GM15510 (cell line): ENCODE measurements around the gene LRRC18.

ENCODE experiments used
- POLR2A ChIP-seq: IDR thresholded peaks from 3 replicates; pipeline ENCODE4 v1.6.1; 2011; ENCODE audit warnings: borderline replicate concordance; ENCODE audit not compliant: insufficient read length; ENCODE audit errors: extremely low read depth

LRRC18 gene

DNA sequence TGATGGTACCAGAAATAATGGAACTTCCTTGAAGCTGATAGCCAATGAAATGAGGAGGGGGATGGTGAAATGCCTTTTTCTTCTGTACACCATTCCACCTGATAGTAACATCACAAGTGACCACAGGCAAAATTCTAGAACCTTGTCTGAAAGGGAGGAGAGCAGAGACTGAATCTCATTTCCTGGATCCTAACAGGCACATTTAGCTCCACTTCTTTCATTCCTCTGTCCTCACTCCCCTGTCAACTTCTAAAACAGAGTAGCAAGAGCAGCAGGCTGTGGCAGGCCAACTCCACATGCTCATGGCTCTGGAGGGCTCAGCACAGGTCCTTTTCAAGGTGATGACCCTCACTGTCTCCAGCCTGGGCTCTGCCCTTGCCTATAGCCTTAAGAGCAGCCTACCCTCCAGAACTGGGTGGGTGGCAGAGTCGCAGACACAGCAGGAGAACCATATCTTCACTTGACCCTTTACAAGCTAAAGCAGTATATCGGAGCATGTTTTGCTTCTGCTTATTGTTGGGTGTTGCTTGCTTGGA is at the start of gene LRRC18:
LRRC18 (minus strand) TSS at position 51 of the 536 bp plus-strand sequence. CDS start 25,685 bp downstream, outside the sequence.
- TF ChIP-seq POLR2A: no peak

DNA sequence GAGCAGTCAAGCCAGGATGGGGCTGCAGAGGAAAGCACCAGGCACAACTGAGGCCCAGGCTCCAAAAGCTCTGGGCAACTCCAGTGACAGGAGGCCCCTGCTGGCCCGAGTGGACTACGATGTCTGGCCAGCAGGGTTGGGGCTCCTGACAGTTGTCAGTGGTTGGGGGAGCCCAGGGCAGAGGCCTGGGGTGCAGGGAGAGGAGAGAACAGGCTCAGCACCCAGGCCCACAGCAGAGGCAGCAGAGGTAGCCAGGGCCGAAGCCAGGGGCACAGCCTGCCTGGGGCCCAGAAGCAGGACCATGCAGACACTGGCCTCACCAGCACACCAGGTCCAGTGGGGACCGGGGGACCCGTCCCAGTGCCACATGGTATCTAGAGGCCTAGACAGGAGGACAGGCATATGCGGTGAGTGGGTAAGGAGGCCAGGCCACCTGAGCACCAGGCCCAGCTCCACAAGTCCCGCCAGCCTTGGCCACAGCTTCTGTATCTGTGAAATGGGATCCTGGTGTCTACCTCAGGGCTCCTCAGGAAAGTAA is 46.0 kb upstream of the LRRC18 start:
- no peak for TF ChIP-seq POLR2A

DNA sequence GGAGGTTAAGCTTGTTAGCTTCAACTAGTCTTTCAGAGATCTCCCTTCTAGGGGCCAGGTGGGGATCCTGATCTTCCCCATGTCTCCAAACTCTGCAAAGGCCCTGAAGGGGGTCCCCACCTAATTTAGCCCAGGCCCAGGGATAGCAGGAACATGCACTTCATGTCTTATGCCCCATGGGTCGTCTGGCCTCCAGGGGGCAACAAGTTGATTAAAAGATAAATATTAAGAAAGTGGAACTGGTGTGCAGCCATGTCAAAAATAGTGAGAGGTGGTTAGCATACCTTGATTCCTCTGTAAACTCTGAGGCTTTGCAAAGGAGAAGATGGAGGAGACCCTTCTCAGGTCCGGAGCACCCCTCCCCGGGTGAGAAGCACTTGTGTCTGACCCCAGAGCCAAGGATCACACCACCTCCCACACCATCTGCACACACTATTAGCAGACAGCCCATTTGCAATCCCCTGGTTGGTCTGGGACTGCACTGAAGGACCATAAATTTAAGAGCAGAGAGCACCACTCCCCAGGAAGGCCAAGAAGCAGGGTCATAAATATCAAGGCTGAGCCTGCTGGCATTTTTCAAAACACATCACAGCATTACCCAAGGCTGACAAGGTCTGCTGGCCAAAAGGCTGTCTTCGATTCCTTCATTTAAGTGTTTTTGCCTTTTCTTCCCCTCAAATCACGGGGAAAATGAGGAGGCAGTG is 44.2 kb upstream of the LRRC18 start:
- TF ChIP-seq POLR2A: no peak

DNA sequence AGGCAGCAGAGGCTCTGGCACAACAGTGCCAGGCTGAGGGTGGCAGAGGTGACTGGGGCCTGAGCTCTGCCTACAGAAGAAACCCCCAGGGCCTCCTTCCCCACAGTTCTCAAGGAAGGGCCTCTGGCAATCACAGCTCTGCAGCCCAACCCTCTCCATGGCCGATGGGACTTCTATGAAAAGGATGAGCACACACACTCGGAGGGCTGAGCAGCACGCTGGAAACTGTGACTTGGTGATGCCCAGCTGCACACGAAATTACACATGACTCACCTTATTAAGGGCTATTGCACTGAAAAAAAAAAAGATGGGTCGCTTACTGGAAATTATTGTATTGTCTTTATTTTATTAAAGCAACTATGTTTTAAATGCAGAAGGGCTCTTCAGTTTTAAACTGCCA is 42.9 kb upstream of the LRRC18 start:
- no peak for TF ChIP-seq POLR2A

DNA sequence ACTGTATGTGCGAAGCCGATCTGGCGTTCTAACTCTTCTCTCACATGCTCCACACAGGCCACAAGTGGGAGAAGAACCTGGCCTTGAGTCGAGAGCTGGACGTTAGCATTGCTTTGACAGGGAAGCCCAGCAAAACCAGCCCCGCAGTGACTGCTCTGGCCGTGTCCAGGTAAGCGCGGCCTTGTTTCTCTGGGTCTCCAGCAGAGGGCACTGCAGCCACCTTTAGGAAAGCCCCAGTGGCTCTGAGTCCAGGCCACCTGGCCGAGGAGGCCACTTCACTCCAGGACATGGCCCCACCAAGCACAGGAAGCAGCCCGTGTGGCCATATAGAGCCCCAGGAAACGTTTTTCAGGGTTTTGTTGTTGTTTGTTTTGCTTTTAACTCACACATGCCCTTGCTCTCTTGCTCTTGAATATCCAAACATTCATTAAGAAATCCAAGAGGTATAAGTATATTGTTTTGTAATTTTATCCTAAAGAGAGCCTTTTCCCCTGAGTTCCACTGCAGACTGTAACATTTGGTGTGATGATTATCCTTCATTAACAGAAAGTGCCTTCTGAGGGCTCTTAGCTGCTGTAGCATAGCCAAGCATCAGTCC is 41.8 kb upstream of the LRRC18 start:
- TF ChIP-seq POLR2A: no peak

DNA sequence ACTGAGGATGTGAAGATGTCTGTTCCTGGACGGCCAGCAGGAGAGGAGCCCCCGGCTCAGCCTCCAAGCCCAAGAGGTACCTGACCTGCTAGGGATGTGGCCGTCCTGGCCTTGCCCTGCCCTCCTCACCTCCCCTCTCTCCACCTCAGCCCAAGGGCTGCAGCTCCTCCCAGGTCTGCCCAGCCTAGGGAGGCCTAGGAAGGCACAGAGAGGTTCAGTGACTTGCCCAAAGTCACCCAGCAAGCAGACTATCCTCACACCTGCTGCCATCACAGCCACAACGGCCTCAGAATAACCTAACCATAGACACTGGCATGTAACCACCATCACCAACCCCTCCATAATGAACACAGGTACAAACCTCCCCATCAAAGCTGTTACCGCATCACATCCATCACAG is 38.7 kb upstream of the LRRC18 start:
- TF ChIP-seq POLR2A: no peak

DNA sequence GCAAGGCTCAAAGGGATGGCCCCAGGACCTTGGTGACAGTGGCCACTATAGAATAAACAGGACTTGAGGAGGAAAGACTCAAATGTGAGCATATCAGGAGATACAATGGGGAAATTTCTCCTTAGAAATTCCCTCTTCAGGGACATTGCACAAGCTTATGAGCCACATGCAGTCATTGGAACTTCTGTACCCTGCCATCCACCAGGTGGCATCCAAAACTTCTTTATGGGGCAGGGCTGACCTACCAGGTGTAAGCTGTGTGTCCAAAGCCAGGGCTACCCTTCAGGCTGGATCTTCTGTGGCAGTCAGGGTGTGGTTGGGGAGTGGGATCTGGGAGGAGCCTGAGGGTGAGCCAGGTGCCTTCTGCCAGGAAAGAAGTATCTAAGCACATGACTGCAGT is 36.6 kb upstream of the LRRC18 start:
- TF ChIP-seq POLR2A: no peak

DNA sequence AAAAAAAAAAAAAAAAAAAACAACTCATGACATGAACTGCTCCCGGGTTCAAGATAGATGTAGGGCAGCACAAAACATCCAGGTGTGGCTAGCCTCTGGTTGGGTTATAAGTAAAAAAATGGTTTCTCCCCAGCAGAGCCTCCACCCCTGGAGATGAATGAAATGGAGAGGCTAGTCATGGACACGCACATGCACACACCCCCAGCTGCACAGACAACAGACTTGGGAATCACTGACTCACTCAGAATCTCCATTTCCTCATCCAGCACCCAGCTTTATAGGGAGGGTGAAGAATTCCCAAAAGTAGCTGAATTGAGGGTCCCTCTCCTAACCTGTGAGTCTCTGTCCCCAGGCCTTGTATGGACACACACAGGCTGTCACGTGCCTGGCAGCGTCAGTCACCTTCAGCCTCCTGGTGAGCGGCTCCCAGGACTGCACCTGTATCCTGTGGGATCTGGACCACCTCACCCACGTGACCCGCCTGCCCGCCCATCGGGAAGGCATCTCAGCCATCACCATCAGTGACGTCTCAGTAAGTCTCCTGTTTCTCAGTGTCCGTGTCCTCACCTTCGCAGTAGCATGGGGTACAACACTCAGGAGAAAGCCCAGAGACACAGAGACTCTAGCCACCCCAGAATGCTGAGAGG is 35.0 kb upstream of the LRRC18 start:
- TF ChIP-seq POLR2A: no peak

DNA sequence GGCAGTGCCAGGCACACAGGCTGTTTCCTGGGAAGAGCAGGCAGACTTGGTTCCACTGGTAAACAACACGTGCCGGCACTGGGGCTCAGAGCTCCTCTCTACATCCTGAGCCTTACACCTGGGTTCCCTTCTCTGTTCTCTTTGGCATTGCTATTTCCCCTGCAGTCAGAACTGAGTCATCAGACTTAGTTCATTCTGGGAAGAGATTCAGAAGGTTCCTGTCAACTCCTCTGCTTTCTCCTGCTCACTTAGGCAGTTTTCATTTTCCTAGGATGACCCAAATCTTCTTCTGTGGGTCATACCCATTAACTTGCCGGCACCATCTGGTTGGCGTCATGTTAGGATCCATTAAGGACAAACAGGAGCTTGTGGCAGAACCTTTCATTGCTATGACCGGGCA is 33.4 kb upstream of the LRRC18 start:
- TF ChIP-seq POLR2A: no peak

DNA sequence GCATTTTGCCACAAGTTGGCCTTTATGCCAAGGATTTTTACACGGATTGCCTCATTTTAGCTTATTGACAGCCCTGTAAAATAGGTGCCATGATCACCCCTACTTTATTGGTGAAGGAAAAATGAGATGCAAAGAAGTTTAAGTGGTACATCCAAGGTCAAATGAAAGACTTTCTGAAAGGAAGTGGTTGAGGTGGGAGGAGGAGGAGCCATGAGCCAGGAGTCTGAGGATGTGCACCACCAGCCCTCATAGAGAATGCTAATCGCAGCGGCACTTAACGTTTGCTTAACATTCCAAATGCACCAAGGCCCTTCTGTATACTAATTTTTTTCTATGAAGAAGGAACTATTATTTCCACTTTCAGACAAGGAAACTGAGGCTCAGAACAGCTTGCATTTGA is 31.0 kb upstream of the LRRC18 start:
- TF ChIP-seq POLR2A: no peak

DNA sequence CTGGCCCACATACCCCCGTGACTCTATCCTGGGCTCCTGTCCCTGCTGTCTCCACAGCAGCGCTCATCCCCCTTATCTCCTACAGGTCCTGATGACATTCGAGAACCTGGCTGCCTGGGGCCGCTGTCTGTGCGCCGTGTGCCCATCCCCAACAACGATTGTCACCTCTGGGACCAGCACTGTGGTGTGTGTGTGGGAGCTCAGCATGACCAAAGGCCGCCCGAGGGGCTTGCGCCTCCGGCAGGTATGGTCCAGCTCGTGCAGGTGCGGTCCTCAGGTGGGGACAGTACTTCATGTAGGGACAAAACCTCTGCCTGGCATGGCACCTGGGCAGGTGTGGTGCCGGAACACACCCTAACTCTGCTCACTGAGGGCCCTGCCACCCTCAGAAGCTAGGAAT is 30.4 kb upstream of the LRRC18 start:
- no peak for TF ChIP-seq POLR2A

DNA sequence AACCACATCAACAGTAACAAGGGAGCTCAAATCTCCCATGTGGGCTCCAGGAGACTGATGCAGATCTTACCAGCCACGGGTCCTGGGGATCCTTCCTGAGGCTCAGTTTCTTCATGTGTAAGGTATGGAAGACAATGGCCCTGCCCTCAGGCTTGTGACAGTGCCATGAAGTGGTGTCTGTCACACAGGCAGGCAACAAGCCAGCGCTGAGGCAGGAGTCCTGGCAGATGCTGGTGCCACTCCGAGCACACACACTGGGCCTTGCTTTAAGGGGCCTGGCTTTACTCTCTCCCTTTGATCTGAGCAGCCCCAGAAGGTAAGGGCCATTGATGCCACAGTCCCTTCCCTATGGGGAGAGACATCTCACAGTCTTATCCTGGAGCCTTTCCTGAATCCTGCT is 28.4 kb upstream of the LRRC18 start:
- TF ChIP-seq POLR2A: no peak

DNA sequence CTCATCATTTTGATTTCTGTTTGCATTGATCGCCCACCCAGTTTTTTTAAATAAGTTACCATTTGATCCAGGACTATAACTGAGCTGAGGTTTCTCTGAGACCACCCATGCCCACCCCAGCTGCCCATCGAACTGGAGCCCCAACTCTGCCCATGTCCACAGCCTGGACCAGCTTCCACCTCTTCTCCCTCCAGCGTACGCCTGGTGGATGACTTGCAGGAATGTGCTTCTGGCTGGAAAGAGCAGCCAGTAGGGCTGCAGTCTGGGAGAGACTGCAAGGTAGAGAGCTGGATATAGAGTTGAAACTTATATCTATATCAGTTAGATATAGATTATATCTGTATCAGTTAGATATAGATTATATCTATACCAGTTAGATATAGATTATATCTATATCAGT is 25.8 kb upstream of the LRRC18 start:
- no peak for TF ChIP-seq POLR2A

DNA sequence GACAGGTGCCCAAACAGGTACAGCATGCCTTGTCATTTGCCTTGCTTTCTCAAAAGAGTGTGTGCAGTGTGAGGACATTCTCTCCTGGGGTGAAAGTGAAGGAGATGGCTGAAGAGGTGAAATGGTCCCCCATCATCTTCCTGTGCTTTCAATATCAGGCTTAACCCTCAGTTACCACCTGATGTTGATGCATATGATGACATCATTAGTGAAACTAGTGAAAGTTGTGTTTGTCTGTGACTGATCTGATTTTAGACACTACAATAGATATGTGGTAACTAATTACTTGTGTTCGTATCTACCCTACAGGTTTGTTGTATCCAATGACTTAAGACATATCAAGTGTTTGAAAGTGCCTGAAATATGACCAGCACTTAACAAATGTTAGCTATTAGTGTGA is 24.4 kb upstream of the LRRC18 start:
- TF ChIP-seq POLR2A: no peak

DNA sequence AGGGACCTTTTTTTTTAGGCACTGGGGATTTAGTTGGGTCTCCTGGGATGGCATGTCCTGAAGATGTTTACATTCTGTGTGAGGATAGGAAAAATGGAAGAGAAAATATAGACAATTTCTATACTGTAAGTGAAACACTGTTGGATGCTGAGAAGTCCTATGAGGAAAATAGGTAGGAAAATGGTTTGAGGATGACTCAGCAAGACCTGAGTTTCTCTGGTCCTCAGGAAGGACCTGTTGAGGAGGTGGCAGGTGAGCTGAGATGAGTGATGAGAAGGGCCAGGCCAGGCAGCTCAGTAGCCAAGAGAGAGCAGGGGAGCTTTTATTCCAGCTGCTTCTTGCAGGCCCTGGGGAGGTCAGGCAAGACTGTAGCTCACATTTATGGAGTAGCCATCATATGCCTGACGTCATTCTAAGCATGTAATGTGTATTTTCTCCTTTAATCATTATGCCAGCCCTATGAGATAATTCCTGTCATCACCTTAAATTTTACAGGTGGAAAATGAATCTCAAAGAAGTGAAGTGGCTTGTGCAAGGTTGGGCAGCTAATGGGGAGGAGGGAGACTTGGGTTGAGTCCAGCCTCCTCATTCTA is 19.1 kb upstream of the LRRC18 start:
- TF ChIP-seq POLR2A: no peak
